Right ventricle myocardium inferior (tissue), 1 donor: Measurements from ENCODE around the gene PQBP1. TPM values are rescaled to one million over a fixed set of nuclear protein-coding genes. Genes with fewer than 3 reads are reported as not detected.

ENCODE experiments used
- ATAC-seq: fragments of 200-7000 bp; cut with Tn5 transposase; one replicate; pipeline ENCODE4 v1.9.1; 2020; ENCODE audit warnings: mild to moderate bottlenecking, moderate library complexity
- DNase-seq: peaks from one replicate; pipeline ENCODE4 v3.0.0; 2021; ENCODE audit errors: missing footprints
- intact Hi-C: fragments of 100-400 bp; cut with DNase I; formaldehyde crosslinking; loops from one replicate; pipeline ENCODE4 v1.11.0; 2022
- total RNA-seq: library from RNA; stranded (reverse); fragmentation: NEBNext Ultra II Directional; extraction: Animal tissue kit (Norgen Biotek cat#: 25700); gene quantifications from one replicate; pipeline ENCODE4 v1.2.1, GENCODE V29; 2021
- donor health status: DM: no; HTN: yes; CAD: no; lungs with severe emphysema.

The PQBP1 gene
- total RNA-seq, 1 donor from 2014 or later, result 58.6 TPM

DNA sequence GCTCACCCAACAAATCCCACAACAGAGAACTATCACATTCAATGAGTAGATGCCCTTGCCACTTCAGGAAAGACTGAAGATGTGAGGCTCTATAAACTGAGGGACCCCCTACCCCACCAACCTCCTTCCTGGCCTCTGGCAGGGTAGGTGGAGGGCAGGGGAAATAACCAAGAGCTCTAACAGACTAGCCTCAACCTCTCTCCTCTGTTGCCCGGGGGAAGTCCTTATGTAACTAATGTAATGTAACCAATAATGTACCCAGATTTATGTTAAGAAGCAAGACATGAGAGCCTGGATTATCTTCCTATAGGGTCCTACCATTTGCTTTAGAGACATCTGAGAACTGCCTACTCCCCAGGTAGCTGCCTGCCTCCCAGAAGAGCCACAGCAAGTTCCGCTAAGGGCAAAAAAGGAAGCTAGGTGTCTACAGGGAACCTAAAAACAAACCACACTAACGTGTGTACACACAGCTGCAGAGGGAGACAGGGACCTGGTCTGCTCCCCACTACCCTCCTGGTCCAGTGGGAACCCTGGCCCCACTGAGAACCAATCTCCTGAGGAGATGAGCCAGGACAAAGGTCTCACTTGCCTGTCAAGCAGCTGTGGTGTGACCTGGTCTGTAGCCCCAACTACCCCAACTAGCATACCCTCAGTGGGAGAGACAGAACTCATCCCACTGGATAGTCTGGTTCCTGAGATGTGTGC is 41.9 kb downstream of the PQBP1 start:
- DNase-seq (no peak), ATAC-seq (no peak)
- intact Hi-C loops, result loop anchor here (10.0 kb wide), 1 partner anchor 295 kb away; no protein-coding TSS in a partner anchor

DNA sequence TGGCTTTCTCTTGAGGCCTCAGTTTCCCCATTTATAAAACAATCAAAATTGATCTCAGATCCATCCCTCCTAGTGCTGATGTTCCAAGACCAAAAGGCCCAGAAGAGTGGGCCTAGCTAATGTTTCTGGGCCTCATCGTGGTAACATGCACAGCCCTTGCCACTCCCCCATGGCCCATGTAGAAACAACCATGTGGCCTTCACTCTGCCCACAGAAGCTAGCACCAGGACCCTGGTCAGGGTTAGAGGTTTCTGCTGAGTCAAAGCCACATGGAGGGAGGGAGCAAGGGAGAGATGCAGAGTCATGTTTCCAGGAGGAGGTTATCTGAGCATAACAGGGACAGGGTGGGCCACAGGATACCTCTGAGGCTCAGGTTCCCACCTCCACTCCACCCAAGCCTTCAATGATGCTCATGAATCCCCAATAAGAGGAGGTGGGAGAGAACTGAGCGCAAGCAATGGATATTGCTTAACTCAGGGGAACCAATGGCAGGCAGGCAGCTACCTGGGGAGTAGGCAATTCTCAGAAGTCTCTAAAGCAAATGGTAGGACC is 42.8 kb downstream of the PQBP1 start:
- intact Hi-C loops, result loop anchor here (10.0 kb wide), 1 partner anchor 296 kb away; no protein-coding TSS in a partner anchor
- ATAC-seq, result no peak
- no peak for DNase-seq

DNA sequence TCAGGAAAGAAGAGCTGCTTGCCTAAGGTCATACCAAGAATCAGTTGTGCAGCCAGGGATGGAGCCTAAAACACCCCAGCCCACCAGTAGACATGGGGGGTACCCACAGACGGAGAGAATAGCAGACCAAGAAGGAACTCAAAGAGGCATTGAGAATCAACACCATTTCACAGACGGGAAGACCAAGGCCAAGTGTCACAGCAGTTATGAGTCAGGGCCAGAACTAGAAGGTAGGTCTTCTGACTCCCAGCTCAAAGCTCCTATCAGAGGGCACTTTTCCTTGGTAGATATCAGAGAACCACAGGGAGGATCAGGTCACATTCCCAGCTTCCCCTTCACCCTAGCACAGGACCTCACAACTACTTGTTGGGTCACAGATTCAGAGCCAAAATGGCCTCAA is 45.2 kb downstream of the PQBP1 start:
- no peak for DNase-seq
- no peak for ATAC-seq
- intact Hi-C loops, result loop anchor here (10.0 kb wide), 1 partner anchor 298 kb away; no protein-coding TSS in a partner anchor

DNA sequence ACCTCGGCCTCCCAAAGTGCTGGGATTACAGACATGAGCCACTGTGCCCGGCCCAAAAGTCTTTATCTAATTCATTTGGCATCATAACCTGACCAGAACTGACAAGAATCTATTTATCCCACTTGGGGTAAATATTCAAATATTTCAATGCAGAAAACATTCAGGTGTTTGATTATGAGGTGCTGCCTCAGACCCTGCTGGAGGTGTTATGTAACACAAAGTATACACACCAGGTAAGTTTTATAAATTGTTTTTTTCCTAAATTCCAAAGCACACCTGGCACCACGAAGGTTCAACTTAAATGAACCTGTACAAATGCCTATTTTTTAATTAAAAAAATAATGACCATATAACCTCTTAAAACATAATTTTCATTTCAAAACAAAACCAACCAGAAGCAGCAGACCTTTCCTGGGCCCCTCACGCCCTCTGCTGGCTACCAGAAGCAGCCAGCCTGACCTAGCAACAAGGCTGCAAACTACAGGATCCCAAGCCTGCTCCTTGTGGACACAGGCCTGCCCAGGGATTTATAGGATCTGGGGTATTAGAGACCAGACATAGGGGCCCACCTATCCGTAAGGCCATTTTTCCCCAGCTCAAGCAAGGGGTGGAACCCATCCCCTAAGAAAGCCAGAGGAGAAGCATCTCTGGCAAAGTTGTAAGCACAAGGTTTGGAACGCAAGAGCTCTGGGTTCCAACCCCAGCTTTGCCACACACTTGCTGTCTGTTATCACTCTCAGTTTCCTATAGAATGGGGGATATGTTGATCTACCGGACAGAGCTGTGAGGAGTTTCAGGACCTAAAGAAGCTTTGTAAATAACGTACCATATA is 48.0 kb downstream of the PQBP1 start:
- intact Hi-C loops, result loop anchor here (10.0 kb wide), 1 partner anchor 301 kb away; no protein-coding TSS in a partner anchor
- ATAC-seq (no peak), DNase-seq (no peak)

DNA sequence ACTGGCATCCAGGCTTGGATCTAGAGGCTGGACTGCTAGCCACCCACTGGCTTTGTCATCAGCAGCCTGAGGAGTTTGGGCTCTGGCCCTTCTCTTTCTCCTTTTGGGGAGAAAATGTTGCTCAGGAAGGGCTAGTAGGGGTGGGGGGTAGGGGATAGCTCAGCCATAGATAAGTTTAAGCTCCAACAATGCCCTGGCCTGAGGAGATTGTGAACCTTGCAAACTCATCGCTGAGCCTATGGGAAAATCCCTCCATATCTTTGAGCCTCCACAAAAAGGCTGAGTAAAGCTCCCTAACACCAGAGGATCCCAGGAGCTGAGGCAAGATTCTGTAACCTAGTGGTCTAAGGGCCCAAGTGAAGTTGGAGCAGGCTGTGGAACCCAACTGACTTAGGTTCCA is 50.9 kb downstream of the PQBP1 start:
- intact Hi-C loops, result loop anchor here (10.0 kb wide), 1 partner anchor 304 kb away; no protein-coding TSS in a partner anchor
- DNase-seq, result no peak
- ATAC-seq, result no peak

Other genes with a start within 250 kb of the PQBP1 start
- gene WAS, start 214.1 kb upstream of the PQBP1 start, total RNA-seq, result 4.4 TPM
- 2.2 TPM for gene SUV39H1, start 201.2 kb upstream of the PQBP1 start, total RNA-seq
- gene GLOD5, start 136.2 kb upstream of the PQBP1 start, total RNA-seq, result not detected
- 0.16 TPM for gene GATA1, start 111.3 kb upstream of the PQBP1 start, total RNA-seq
- gene HDAC6, start 95.9 kb upstream of the PQBP1 start, total RNA-seq, result 37.3 TPM
- not detected for gene ERAS, start 71.4 kb upstream of the PQBP1 start, total RNA-seq
- not detected for gene PCSK1N, start 62.3 kb upstream of the PQBP1 start, total RNA-seq
- gene TIMM17B, start 162 bp upstream of the PQBP1 start, total RNA-seq, result 80.5 TPM
- 11.6 TPM for gene SLC35A2, start 13.7 kb downstream of the PQBP1 start, total RNA-seq
- gene PIM2, start 21.1 kb downstream of the PQBP1 start, total RNA-seq, result 3.2 TPM
- gene OTUD5, start 59.7 kb downstream of the PQBP1 start, total RNA-seq, result 19.8 TPM
- gene KCND1, start 73.9 kb downstream of the PQBP1 start, total RNA-seq, result 0.68 TPM
- gene GRIPAP1, start 104.3 kb downstream of the PQBP1 start, total RNA-seq, result 20.1 TPM
- 24.8 TPM for gene TFE3, start 145.4 kb downstream of the PQBP1 start, total RNA-seq
- 1.4 TPM for gene CCDC120, start 161.1 kb downstream of the PQBP1 start, total RNA-seq
- gene PRAF2, start 176.1 kb downstream of the PQBP1 start, total RNA-seq, result 7.1 TPM
- 67.1 TPM for gene WDR45, start 182.0 kb downstream of the PQBP1 start, total RNA-seq
- gene GPKOW, start 225.8 kb downstream of the PQBP1 start, total RNA-seq, result 19.0 TPM